CD4-positive, CD25-positive, alpha-beta regulatory T cell (primary cell): ENCODE data around the gene DHX58. TPM values are rescaled to one million over a fixed set of nuclear protein-coding genes. Genes with fewer than 3 reads are reported as not detected.

Experiments
- ATAC-seq, 2 donors: fragments of 150-1000 bp; cut with Tn5 transposase; one replicate each; pipeline ENCODE4 v1.10.0; 2021; ENCODE audit warnings: low read depth in 2 of 2, moderate number of reproducible peaks in 2 of 2, moderate library complexity in 1 of 2
- DNase-seq, 3 donors: peaks; one replicate each; pipeline versions ENCODE4 v3.0.0 to v3.0.0-alpha.2; 2012 to 2022; ENCODE audit warnings: mixed read lengths in 1 of 3
- H3K27ac ChIP-seq: one replicate; pipeline ENCODE4 v1.7.0; 2013; ENCODE audit warnings: mild to moderate bottlenecking, low read length; ENCODE audit not compliant: insufficient read depth, poor library complexity, severe bottlenecking
- H3K27me3 ChIP-seq: one replicate; pipeline ENCODE4 v1.7.0; 2013; ENCODE audit warnings: low read length; ENCODE audit not compliant: control insufficient read depth, insufficient read depth
- H3K36me3 ChIP-seq: one replicate; pipeline ENCODE4 v1.7.0; 2013; ENCODE audit warnings: mild to moderate bottlenecking, low read length, moderate library complexity; ENCODE audit not compliant: control insufficient read depth, insufficient read depth
- H3K4me1 ChIP-seq: 2 replicates; pipeline ENCODE4 v1.7.0; 2013; ENCODE audit warnings: mild to moderate bottlenecking, low read length; ENCODE audit not compliant: insufficient read depth, control insufficient read depth, poor library complexity, severe bottlenecking
- H3K4me3 ChIP-seq: one replicate; pipeline ENCODE4 v1.7.0; 2013; ENCODE audit warnings: low read depth, mild to moderate bottlenecking, low read length, moderate library complexity
- H3K9me3 ChIP-seq, 2 experiments: 1 replicate in 1 of 2; 2 replicates in 1 of 2; pipeline ENCODE4 v1.7.0; 2013; ENCODE audit warnings: low read length in 2 of 2, mild to moderate bottlenecking in 1 of 2, moderate library complexity in 1 of 2; ENCODE audit not compliant: control insufficient read depth in 2 of 2
- H3K27ac Mint-ChIP-seq, 3 donors: one replicate each; pipeline ENCODE4 v1.8.0; 2020 to 2022; ENCODE audit warnings: mild to moderate bottlenecking in 3 of 3, mixed read lengths in 3 of 3, moderate library complexity in 2 of 3
- H3K27me3 Mint-ChIP-seq: one replicate; pipeline ENCODE4 v1.8.0; 2022; ENCODE audit warnings: mild to moderate bottlenecking, mixed read lengths
- H3K36me3 Mint-ChIP-seq: one replicate; pipeline ENCODE4 v1.8.0; 2020; ENCODE audit warnings: mixed read lengths
- H3K4me1 Mint-ChIP-seq, 4 donors: one replicate each; pipeline ENCODE4 v1.8.0; 2020 to 2022; ENCODE audit warnings: mixed read lengths in 4 of 4, mild to moderate bottlenecking in 1 of 4
- H3K4me3 Mint-ChIP-seq, 4 donors: one replicate each; pipeline ENCODE4 v1.8.0; 2020 to 2022; ENCODE audit warnings: mild to moderate bottlenecking in 4 of 4, mixed read lengths in 4 of 4, moderate library complexity in 3 of 4
- H3K9me3 Mint-ChIP-seq, 7 donors: one replicate each; pipeline ENCODE4 v1.8.0; 2020 to 2022; ENCODE audit warnings: mixed read lengths in 7 of 7, mild to moderate bottlenecking in 3 of 7, moderate library complexity in 2 of 7
- polyA plus RNA-seq, 4 donors: library from polyadenylated mRNA; unstranded; fragments of 300-500 nt; fragmentation: Illumina TruSeq; gene quantifications; one replicate each; pipeline ENCODE4 v1.2.3, GENCODE V29; 2021
- total RNA-seq: library from RNA; stranded (reverse); gene quantifications from one replicate; pipeline ENCODE4 v1.2.3, GENCODE V29; 2022

Gene DHX58
- total and polyA plus RNA-seq, 5 donors from 2014 or later = 7.2 to 24.4 (median 16.0) TPM

DNA sequence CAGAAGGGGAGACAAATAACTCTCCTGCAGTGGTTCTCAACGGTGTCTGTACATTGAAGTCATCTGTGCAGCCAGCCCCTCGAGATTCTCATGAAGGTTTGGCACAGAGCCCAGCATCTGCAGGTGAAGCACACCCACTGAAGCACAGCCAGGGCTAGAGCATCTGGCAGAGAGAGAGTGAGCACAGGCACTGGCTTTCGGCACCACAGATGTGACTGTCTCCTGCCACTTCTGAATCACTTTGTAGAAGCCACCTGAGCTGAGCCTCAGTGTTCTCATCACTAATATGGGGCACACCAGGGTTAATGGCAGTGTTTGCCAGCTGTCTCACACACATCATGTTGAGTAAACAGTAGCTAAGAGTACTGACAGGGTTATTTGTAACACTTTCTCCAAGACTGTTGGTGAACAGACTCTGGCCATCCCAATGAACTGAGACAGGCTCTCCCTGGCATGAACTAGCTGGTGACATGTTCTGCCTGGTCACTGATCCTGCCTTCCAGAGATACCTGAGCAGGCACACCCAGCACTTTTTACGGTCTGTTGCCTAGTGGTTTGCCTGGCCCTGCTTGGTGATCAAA, 21.0 kb upstream of the DHX58 start:
- peaks cover 49% of the 10 kb centered on the region for H3K4me1 ChIP-seq
- ATAC-seq (peak; percentile 63 to 79), DNase-seq (peak in 1 of 3 donors; percentile 42)
- no peaks in the 10 kb centered on the region for H3K27me3 ChIP-seq
- peaks cover 21% of the 10 kb centered on the region for H3K36me3 Mint-ChIP-seq
- H3K9me3 Mint-ChIP-seq = no peaks in the 10 kb centered on the region
- peak overlapping the region in 2 of 4 donors; percentile 21 to 29 for H3K4me3 Mint-ChIP-seq
- no peaks in the 10 kb centered on the region for H3K9me3 ChIP-seq
- H3K27ac ChIP-seq = no peak overlapping the region
- no peak overlapping the region for H3K4me3 ChIP-seq
- H3K27me3 Mint-ChIP-seq = no peaks in the 10 kb centered on the region
- peaks cover 49% of the 10 kb centered on the region for H3K36me3 ChIP-seq
- peak overlapping the region; percentile 72 to 84 (median 74) for H3K27ac Mint-ChIP-seq
- H3K4me1 Mint-ChIP-seq = peaks cover 12 to 75% (median 54%) of the 10 kb centered on the region in 4 donors

- Histone ChIP-seq H3K36me3 (peaks cover 55% of the 10 kb centered on the region), H3K27me3 (no peaks in the 10 kb centered on the region), H3K9me3 (no peaks in the 10 kb centered on the region), H3K4me3 (no peak overlapping the region), H3K27ac (no peak overlapping the region), H3K4me1 (peaks cover 45% of the 10 kb centered on the region)
- peak in 1 of 2 donors; percentile 12 for ATAC-seq
- no peaks in the 10 kb centered on the region for H3K27me3 Mint-ChIP-seq
- no peak for DNase-seq
- H3K4me1 Mint-ChIP-seq = peaks cover 12 to 69% (median 49%) of the 10 kb centered on the region in 4 donors
- peak overlapping the region; percentile 70 to 74 (median 72) for H3K27ac Mint-ChIP-seq
- H3K4me3 Mint-ChIP-seq = peak overlapping the region in 2 of 4 donors; percentile 29 to 40
- no peaks in the 10 kb centered on the region for H3K9me3 Mint-ChIP-seq
- H3K36me3 Mint-ChIP-seq = peaks cover 26% of the 10 kb centered on the region
Measured at GRCh38 chr17:42132941-42133340, 20.4 kb upstream of the DHX58 start.

GRCh38 chr17:42131981-42132432, 19.5 kb upstream of the DHX58 start:
- Mint-ChIP-seq H3K36me3 (peaks cover 29% of the 10 kb centered on the region), H3K4me3 (peak overlapping the region in 1 of 4 donors; percentile 29), H3K4me1 (peaks cover 12 to 62% (median 47%) of the 10 kb centered on the region in 4 donors), H3K27me3 (no peaks in the 10 kb centered on the region), H3K27ac (peak overlapping the region; percentile 72 to 86 (median 74)), H3K9me3 (no peaks in the 10 kb centered on the region)
- peaks cover 43% of the 10 kb centered on the region for H3K4me1 ChIP-seq
- no peaks in the 10 kb centered on the region for H3K9me3 ChIP-seq
- ATAC-seq (no peak), DNase-seq (no peak)
- H3K36me3 ChIP-seq = peaks cover 64% of the 10 kb centered on the region
- H3K27me3 ChIP-seq = no peaks in the 10 kb centered on the region
- H3K27ac ChIP-seq = no peak overlapping the region
- H3K4me3 ChIP-seq = no peak overlapping the region

- Histone ChIP-seq H3K4me3 (no peak overlapping the region), H3K27ac (no peak overlapping the region), H3K9me3 (no peaks in the 10 kb centered on the region), H3K36me3 (peaks cover 65% of the 10 kb centered on the region), H3K27me3 (no peaks in the 10 kb centered on the region), H3K4me1 (peaks cover 35% of the 10 kb centered on the region)
- Mint-ChIP-seq H3K27ac (peak overlapping the region; percentile 26 to 74 (median 38)), H3K27me3 (no peaks in the 10 kb centered on the region), H3K36me3 (peaks cover 35% of the 10 kb centered on the region), H3K9me3 (no peaks in the 10 kb centered on the region), H3K4me1 (peaks cover 12 to 54% (median 41%) of the 10 kb centered on the region in 4 donors), H3K4me3 (no peak overlapping the region)
- ATAC-seq (no peak), DNase-seq (no peak)
Measured at GRCh38 chr17:42131232-42131631, 18.7 kb upstream of the DHX58 start.

GRCh38 chr17:42130310-42130936, 17.9 kb upstream of the DHX58 start:
- no peak overlapping the region for H3K27ac ChIP-seq
- DNase-seq = no peak
- no peaks in the 10 kb centered on the region for H3K27me3 Mint-ChIP-seq
- H3K9me3 ChIP-seq = no peaks in the 10 kb centered on the region
- peaks cover 66% of the 10 kb centered on the region for H3K36me3 ChIP-seq
- peaks cover 27% of the 10 kb centered on the region for H3K4me1 ChIP-seq
- H3K4me3 ChIP-seq = no peak overlapping the region
- H3K9me3 Mint-ChIP-seq = no peaks in the 10 kb centered on the region
- no peak for ATAC-seq
- H3K27me3 ChIP-seq = no peaks in the 10 kb centered on the region
- H3K4me3 Mint-ChIP-seq = peak overlapping the region in 1 of 4 donors; percentile 16
- peaks cover 12 to 46% (median 33%) of the 10 kb centered on the region in 4 donors for H3K4me1 Mint-ChIP-seq
- H3K36me3 Mint-ChIP-seq = peaks cover 42% of the 10 kb centered on the region
- peak overlapping the region in 2 of 3 donors; percentile 38 to 74 for H3K27ac Mint-ChIP-seq

DNA sequence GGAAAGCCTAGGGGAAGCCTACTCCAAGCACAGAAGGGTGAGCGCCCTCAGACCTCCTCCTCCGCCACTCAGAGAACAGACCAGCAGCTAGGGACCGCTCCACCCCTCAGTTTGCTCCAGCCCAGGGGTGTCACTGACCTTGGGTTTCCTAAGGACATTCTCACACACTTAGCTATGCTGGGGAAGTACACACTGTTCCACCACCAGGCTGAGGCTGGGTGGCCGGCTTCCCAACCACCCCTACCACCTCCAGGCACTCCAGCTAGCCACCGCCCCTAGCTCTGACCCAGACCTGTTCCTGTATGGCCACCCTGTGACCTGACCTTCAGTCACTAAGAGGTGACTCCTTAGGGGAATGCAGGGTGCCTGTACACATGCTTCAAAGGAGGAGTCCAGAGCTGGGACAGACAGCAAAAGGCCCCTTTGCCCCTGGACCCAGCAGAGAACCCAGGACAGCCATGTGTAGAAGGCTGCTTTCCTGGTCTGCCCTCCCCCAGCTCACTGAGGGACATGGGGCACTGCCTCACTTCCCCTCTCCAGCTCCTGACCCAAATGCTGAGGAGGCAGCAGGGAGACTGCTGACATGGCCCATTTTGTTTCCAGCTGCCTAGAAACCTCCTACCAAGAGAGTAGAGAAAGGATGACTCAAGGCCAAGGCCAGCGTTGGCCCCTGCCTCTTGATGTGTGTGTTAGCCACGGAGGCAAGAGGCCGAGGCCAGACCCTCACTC, 16.8 kb upstream of the DHX58 start:
- ATAC-seq (no peak), DNase-seq (no peak)
- peaks cover 12 to 39% (median 31%) of the 10 kb centered on the region in 4 donors for H3K4me1 Mint-ChIP-seq
- peaks cover 47% of the 10 kb centered on the region for H3K36me3 Mint-ChIP-seq
- no peaks in the 10 kb centered on the region for H3K27me3 Mint-ChIP-seq
- Histone ChIP-seq H3K4me3 (no peak overlapping the region), H3K9me3 (no peaks in the 10 kb centered on the region), H3K27ac (no peak overlapping the region), H3K4me1 (peaks cover 25% of the 10 kb centered on the region), H3K27me3 (no peaks in the 10 kb centered on the region), H3K36me3 (peaks cover 69% of the 10 kb centered on the region)
- no peaks in the 10 kb centered on the region for H3K9me3 Mint-ChIP-seq
- no peak overlapping the region for H3K4me3 Mint-ChIP-seq
- H3K27ac Mint-ChIP-seq = peak overlapping the region in 1 of 3 donors; percentile 83

DNA sequence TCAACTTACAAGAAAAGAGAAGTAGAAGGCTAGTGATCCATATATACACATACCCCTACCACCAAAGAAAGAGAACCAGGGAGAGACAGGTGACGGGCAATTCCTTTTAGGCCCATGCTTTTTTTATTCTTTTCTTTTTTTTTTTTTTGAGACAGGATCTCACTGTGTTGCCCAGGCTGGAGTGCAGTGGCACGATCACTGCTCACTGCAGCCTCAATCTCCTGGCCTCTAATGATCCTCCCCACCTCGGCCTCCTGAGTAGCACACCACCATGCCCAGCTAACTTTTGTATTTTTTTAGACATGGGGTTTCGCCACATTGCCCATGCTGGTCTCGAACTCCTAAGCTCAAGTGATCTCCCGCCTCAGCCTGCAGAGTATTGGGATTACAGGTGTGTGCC, 14.9 kb upstream of the DHX58 start:
- Mint-ChIP-seq H3K36me3 (peaks cover 41% of the 10 kb centered on the region), H3K4me1 (peaks cover 2 to 20% (median 13%) of the 10 kb centered on the region in 4 donors), H3K9me3 (no peaks in the 10 kb centered on the region), H3K27ac (no peak overlapping the region), H3K27me3 (no peaks in the 10 kb centered on the region), H3K4me3 (peak overlapping the region in 1 of 4 donors; percentile 17)
- ATAC-seq = no peak
- Histone ChIP-seq H3K9me3 (no peaks in the 10 kb centered on the region), H3K4me3 (no peak overlapping the region), H3K27me3 (no peaks in the 10 kb centered on the region), H3K27ac (no peak overlapping the region), H3K4me1 (peaks cover 7% of the 10 kb centered on the region), H3K36me3 (peaks cover 69% of the 10 kb centered on the region)
- no peak for DNase-seq
